Stimulated activated CD8-positive, alpha-beta memory T cell treated with anti-CD3 and anti-CD28 coated beads, Interleukin-12 subunit alpha, Interleukin-12 subunit beta, amount 100 ng/mL, for 4 hours (primary cell): Measurements from ENCODE around the gene SNX21.
"Not testable (repeated sequence)": the region's sequence is repeated elsewhere in the genome, so short reads cannot be mapped to it uniquely, and the experiment has no call there.

ENCODE experiments used
- DNase-seq: peaks from one replicate; pipeline ENCODE4 v3.0.0-alpha.2; 2020; ENCODE audit warnings: low read depth

Gene SNX21

GRCh38 chr20:45833030-45833882 lies at the start of gene SNX21:
Gene SNX21 (plus strand): TSS chr20:45833799. CDS start chr20:45833920, 121 bp downstream.
- no peak for DNase-seq

- DNase-seq: no peak
Measured at GRCh38 chr20:45788351-45788750, 45.2 kb upstream of the SNX21 start.

DNA sequence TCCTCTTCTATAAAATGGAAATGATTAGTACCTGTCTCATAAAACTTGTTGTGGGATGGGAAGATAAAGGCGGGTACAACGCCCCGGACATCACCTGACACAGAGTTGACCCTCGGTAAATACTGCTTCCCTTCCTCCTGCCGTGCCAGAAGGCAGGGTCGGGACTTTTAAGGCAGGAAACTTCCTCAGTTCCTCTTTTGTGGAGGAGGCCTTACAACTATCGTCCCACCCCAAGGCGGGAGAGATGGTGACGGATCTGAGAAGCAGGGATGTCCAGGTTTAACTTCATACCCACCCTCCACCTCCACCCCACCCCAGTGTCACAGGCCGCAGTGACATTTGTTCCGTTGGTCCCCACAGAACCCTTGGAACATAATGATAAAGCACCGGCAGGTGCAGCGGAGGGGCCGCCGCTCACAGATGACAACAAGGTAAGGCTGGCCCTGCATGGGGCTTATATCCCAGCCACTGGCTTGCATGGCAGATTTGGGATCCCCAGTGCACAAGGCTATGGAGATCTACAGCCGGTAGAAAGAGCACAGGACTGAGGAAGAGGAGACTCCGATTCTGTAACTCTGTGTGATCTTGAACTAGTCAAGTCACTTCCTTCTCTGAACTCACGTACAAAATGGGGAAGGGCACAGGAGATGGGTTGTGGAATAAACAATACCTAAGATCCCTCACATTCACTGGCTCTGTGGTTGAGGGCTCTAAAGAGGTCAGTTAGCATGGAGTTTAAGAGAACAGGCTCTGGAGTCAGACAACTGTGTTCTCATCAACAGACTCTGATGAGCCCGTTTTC lies 41.1 kb upstream of the SNX21 start:
- no peak for DNase-seq

GRCh38 chr20:45796337-45797065 lies 37.1 kb upstream of the SNX21 start:
- DNase-seq: no peak

- DNase-seq: not testable (repeated sequence)
Measured at GRCh38 chr20:45797510-45797909, 36.1 kb upstream of the SNX21 start.

GRCh38 chr20:45797955-45798354 lies 35.6 kb upstream of the SNX21 start:
- DNase-seq: not testable (repeated sequence)

DNA sequence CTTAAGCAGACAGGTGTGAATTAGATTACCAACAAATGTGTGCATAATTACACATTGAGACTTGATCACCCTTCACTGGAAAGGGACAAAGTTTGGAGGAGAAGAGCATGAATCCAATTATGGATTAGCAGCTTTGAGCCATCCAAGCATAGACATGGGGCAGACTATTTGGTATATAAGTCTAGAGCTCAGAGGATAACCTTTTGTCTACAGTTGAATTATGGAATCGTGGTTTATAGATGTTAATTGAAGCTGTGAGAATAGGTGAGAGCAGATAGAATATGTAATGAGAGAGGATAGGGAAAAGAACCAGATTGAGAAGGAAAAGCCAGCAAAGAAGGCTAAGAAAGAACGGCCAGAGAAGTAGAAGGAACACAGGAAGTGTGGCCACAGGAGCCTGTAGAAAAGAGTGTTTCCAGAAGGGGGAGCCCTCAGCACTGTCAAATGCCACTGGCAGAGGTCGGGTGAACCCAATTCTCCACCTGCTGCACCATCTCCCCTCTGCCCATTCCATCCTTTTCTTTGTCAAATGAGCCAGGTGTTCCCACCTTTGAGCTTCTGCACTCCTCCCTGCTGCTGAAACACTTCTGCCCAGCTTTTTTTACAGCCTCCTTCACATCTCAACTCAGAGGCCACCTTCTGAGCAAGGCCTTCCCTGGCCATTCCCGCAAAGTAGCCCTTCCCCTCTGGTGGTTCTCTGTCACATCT lies 34.5 kb upstream of the SNX21 start:
- peak; percentile 19 for DNase-seq

DNA sequence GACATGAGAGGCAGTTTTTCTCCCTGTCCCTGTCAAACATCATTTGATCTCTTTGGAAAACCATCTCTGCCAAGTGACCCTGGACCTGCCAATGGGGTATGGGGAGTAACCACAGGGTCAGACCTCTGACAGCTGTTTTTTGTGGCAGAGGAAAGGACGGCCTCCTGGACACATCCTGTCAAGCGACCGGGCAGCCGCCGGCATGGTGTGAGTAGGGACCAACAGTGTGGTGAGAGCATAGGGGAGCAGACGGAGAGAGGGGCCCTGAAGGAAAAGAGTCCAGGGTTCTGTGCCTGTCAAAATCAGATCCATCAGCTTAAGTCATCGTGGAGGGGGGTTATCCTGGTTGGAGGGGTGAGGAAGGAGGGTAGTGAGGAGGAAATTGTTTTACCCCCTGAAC lies 31.7 kb upstream of the SNX21 start:
- no peak for DNase-seq

- no peak for DNase-seq
Measured at GRCh38 chr20:45810191-45810970, 23.2 kb upstream of the SNX21 start.

DNA sequence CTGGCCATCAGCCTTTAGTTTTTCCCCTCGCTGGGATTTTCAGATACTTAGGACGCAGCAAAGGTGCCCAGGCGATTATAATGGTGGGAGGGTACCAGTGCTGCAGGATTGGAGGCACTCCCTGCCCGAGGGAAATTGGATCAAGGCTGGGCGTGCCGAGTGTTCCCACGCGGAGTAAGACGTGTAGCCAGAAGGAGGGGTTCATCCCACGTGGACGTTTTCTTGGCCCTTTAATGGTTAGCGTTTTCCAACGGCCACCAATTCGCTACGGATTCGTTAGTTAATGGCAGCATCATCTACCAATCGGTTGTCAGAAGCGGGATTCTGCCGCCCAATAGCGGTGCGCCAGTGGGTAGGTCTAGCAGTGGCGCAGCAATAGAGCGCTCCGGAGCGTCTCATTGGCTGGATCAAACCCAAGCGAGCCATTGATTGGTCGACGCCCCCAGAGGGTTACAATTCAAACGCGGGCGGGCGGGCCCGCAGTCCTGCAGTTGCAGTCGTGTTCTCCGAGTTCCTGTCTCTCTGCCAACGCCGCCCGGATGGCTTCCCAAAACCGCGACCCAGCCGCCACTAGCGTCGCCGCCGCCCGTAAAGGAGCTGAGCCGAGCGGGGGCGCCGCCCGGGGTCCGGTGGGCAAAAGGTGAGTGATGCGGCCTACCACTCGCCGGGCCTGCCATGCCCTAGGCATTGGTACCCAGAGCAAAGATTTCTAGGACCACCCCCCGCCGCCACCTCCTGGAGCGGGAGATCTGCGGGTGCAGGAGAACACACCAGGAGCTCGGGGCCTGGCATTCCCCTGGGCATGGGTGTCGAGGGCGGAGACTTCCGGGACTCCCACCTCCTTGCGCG lies 21.2 kb upstream of the SNX21 start, which contains the start of gene UBE2C:
Gene UBE2C, plus strand, starts transcription at position 488 of the 849 bp plus-strand sequence. Its CDS starts 52 bp downstream, at position 540.
- peak; percentile 82 for DNase-seq

DNA sequence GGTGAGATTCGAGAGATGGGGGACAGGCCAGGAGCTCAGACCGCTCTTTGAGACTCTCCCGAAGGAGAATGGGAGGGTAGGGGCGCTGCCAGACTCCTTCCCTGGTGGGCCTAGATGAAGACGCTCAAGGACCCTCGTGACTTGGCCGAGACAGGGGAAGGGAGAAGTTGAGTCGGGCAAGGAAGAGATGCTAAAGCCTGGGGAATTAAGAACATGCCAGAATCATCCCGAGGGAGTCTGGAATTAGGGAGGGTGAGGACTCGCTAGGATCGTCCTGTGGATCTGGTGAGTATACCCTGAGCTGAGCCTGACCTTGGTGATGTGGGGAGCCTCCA lies 20.6 kb upstream of the SNX21 start:
- DNase-seq: no peak

DNA sequence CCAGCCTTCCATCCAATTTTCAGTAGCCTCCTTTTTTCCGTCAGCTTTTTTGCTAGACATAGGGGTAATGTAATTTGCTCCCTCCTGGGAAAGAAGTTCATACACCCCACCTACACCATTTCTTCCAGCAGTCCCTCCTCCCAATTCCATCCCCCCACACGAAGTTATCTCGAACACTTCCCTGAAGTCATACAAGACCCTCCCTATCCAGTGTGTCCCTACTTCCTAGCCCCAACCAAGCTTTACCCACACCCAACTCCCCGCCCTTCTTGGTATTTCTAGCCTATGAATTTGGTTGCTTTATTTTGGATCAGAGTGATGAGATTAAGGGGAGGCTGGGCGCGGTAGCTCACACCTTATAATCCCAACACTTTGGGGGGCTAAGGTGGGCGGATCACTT lies 20.1 kb upstream of the SNX21 start:
- no peak for DNase-seq

GRCh38 chr20:45814314-45814713 lies 19.3 kb upstream of the SNX21 start:
- no peak for DNase-seq

- no peak for DNase-seq
Measured at GRCh38 chr20:45816951-45817350, 16.6 kb upstream of the SNX21 start.

DNA sequence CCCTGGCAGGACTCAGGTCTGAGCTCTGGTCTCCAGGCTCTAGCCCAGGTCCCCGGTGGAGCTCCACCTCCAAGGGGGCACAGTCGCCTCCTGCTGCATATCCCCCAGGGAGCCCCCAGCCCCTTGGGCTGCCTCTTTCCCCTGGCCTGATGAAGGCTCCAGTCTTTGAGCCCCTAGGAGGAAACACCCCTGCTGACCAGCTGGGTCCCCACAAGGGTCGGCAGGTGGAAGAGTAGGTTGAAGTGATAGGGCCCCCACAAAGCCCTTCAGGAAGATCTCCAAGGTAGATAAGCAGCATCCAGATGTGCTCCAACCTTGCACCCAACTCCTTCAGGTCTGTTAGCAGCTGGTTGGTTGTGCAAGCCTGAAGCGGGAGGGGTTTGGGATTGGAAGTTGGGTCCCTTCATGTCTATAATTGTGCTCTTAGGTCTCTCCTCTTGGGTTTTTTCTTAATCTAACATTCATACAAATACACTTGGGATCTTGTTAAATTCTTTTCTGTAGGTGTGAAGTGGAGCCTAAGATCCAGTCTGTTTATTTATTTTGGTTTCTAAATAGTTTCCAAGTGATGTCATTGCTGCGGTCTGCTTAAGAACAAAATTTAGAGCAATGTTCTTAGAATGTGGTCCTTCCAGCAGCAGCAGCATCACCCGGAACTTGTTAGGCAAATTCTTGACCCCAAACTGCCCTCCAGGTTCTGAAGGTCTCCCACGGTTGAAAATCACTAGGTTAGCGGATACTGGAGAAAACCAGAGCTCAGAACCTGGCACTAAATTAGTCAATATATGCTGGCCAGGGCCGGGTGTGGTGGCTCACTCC lies 16.0 kb upstream of the SNX21 start:
- DNase-seq: no peak

DNA sequence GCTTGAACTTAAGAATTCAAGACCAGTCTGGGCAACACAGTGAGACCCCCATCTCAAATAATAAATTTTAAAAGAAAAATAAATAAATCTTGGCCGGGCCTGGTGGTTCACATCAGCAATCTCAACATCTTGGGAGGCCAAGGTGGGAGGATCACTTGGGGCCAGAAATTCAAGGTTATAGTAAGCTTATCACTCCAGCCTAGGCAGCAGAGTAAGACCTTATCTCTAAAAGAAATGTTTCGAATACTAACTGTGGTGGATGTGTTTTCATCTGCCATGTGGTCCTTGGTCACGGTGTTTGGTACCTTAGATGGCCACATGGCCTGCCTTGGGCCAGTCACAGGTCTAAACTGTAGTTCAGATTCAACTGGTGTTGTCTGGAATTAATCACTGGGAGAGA lies 15.4 kb upstream of the SNX21 start:
- no peak for DNase-seq

DNA sequence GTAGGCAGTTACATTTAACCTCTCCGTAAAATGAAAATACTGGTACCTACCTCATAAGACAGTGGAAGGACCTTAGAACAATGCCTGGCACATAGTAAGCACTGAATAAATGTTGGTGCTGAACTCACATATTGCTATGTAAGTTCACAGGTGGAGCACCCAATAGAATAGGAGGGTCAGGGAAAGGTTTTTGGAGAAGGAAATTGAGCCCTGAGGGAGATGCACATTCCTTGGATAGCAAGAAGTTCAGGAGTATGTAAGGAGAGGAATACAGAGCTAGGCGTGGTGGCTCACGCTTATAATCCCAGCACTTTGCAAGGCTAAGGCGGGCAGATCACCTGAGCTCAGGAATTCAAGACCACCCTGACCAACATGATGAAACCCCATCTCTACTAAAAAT lies 14.1 kb upstream of the SNX21 start:
- DNase-seq: no peak

GRCh38 chr20:45821947-45822346 lies 11.7 kb upstream of the SNX21 start:
- DNase-seq: no peak

GRCh38 chr20:45822857-45823256 lies 10.7 kb upstream of the SNX21 start:
- DNase-seq: no peak
